PFSK-1 (cell line): Measurements from ENCODE around the gene MYO7B.

Source experiments
- FOXP2 ChIP-seq: optimal IDR thresholded peaks from 2 replicates; pipeline ENCODE3; 2011; ENCODE audit warnings: borderline replicate concordance, control low read depth, inconsistent platforms; ENCODE audit not compliant: insufficient read depth; ENCODE audit errors: extremely low read length, extremely low read depth
- POLR2AphosphoS5 ChIP-seq: IDR thresholded peaks from 2 replicates; pipeline ENCODE4 v1.6.1; 2012; ENCODE audit warnings: low read depth, mild to moderate bottlenecking, control low read depth, low read length, moderate library complexity
- REST ChIP-seq, 2 experiments: IDR thresholded peaks; 2 replicates each; pipeline versions ENCODE4 v1.6.1 to v1.8.0; 2011 to 2012; ENCODE audit warnings: low read depth in 2 of 2, low read length in 2 of 2, control low read depth in 1 of 2, inconsistent platforms in 1 of 2, mild to moderate bottlenecking in 1 of 2, moderate library complexity in 1 of 2; ENCODE audit not compliant: insufficient read depth in 1 of 2
- SIN3A ChIP-seq: IDR thresholded peaks from 2 replicates; pipeline ENCODE4 v1.6.1; 2012; ENCODE audit warnings: mild to moderate bottlenecking, low read length, moderate library complexity, borderline replicate concordance; ENCODE audit not compliant: insufficient read depth
- TAF1 ChIP-seq: IDR thresholded peaks from 2 replicates; pipeline ENCODE4 v1.6.1; 2012; ENCODE audit warnings: low read length, control low read depth, borderline replicate concordance; ENCODE audit not compliant: insufficient read depth

MYO7B gene

DNA sequence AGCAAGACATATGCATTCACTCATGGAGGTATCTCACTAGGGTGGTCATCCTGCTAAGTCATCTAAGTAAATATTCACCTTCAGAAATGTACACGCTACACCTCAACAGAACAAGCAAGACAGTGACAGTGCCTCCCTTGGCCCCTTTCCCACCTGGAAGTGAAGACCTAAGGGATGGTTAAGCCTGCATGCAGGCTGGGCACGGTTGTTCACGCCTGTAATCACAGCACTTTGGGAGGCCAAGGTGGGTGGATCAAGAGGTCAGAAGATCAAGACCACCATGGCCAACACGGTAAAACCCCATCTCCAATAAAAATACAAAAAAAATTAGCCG is 135.4 kb downstream of the MYO7B start:
- no peak for TF ChIP-seq TAF1
- no peak for TF ChIP-seq FOXP2
- no peak for TF ChIP-seq SIN3A
- TF ChIP-seq REST (IDR thresholded peaks at IDR 0.05; ENCODE audit: insufficient read depth in 1 of 2, low read depth in 2 of 2, low read length in 2 of 2), result no peak
- TF ChIP-seq POLR2AphosphoS5, result no peak

GRCh38 chr2:127671557-127672302 is 136.2 kb downstream of the MYO7B start:
- TF ChIP-seq REST (IDR thresholded peaks at IDR 0.05; ENCODE audit: insufficient read depth in 1 of 2, low read depth in 2 of 2, low read length in 2 of 2) (no peak), TAF1 (no peak), SIN3A (no peak), FOXP2 (no peak), POLR2AphosphoS5 (no peak)

DNA sequence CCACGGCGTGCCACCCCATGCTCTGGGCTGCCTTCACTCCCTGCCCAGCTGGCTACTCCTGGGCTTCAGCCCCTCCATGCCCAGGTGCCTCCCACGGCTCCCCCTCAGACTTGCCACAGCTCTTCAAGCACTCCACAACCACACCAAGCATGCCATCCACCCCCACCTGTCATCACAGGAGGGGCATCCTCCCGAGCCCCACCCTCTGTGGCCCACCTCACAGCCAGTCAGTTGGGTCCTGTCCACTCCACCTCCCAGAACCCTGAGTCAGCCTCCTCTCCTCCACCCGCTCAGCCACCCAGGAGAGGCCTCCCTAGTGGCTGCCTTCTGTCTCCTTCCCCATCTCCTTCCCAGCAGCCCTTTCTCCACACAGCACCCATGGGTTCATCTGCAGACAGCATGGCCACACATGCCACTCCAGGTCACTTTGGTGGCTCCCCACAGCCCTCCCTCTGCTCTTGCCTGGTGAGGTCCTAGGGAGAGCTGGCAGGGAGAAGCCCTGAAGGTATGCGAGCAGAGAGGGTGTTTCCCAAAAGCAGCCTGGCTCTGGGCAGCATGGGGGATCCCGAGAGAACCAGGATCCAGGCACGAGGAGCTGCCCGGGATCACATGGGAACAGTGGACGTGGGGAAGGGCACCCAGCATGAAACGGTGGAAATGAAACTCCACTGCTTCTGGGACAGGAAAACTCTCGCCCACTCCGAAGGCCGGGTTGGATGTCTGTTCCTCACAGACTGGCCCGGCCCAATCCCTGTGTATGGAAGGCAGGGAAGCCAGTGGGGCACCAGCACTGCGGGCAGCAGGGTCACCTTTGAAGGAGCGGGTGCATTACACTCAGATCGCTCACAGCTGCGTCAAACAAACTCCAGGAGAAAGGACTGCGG is 137.1 kb downstream of the MYO7B start:
- no peak for TF ChIP-seq TAF1
- TF ChIP-seq FOXP2, result no peak
- TF ChIP-seq REST (IDR thresholded peaks at IDR 0.05; ENCODE audit: insufficient read depth in 1 of 2, low read depth in 2 of 2, low read length in 2 of 2), result no peak
- TF ChIP-seq SIN3A, result no peak

DNA sequence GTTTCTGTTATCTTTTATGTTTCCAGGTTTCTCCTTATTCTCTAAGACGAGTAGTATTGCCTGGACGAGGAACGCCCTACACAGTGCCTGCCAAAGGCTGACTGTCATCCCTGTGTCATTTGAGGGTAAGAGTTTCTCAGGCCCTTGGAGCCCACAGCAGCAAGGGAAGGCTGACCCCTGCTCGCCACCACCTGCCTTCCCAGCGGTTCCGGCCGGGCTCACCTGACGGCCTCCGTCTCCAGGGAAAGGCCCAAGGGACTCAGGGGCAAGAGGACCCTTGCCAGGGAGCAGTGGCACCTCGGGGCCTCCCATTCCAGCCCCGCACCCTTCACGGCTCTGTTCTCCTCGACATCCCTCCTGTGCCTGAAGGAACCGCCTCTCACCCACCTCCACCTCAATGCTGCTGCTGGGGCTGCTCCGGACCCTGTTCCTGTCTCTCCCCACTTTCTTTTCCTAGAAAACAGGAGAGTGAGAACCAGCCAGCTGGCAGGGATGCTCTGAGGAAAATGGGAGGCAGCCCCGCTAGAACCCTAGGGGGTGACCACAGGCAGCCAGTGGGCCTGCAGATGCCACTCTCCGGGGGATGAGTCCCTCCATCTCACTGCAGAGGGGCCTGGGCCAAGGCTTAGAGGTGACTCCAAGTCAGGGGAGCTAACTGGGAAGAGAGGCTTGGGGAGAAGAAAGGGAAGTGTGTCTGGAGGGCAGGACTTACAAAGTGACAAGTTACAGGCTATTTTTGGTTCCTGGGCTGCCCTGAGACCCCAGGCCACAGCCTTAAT is 138.0 kb downstream of the MYO7B start:
- TF ChIP-seq REST (IDR thresholded peaks at IDR 0.05; ENCODE audit: insufficient read depth in 1 of 2, low read depth in 2 of 2, low read length in 2 of 2) (no peak), POLR2AphosphoS5 (no peak), TAF1 (no peak)
